Measurements from ENCODE around the gene EFHD2.

GRCh38 chr1:15382601-15383518 lies 26.8 kb upstream of the EFHD2 start:
- TF ChIP-seq EZH2 (IDR thresholded peaks at IDR 0.05; ENCODE audit: insufficient read depth, poor library complexity, severe bottlenecking): no peak
- no peak for TF ChIP-seq EZH2phosphoT487 (IDR thresholded peaks at IDR 0.05; ENCODE audit: insufficient read depth, low read depth)
